Ectodermal cell (in vitro differentiated cells): ENCODE results near the gene PEMT.

Experiments used
- H3K27ac ChIP-seq: 2 replicates; pipeline ENCODE4 v1.7.0; 2013; ENCODE audit warnings: mild to moderate bottlenecking, low read depth, low read length; ENCODE audit not compliant: insufficient read depth, poor library complexity, severe bottlenecking
- H3K27me3 ChIP-seq: 2 replicates; pipeline ENCODE4 v1.7.0; 2013; ENCODE audit warnings: mild to moderate bottlenecking, low read length; ENCODE audit not compliant: insufficient read depth, control insufficient read depth, poor library complexity, severe bottlenecking
- H3K36me3 ChIP-seq: one replicate; pipeline ENCODE4 v1.7.0; 2013; ENCODE audit warnings: low read length; ENCODE audit not compliant: control insufficient read depth, insufficient read depth
- H3K4me1 ChIP-seq: one replicate; pipeline ENCODE4 v1.7.0; 2013; ENCODE audit warnings: low read length; ENCODE audit not compliant: control insufficient read depth, insufficient read depth
- H3K4me3 ChIP-seq: 2 replicates; pipeline ENCODE4 v1.7.0; 2013; ENCODE audit warnings: low read depth, low read length, control low read depth; ENCODE audit not compliant: insufficient read depth
- H3K9me3 ChIP-seq: 2 replicates; pipeline ENCODE4 v1.7.0; 2013; ENCODE audit warnings: mild to moderate bottlenecking, low read length, moderate library complexity; ENCODE audit not compliant: control insufficient read depth
- WGBS, 2 experiments: methylation state at CpG; one replicate each; pipeline ENCODE4 v1.1.7; 2013; ENCODE audit warnings: missing lambda C conversion rate in 2 of 2; 5-methylcytosine and 5-hydroxymethylcytosine counted together

PEMT gene

GRCh38 chr17:17626840-17627239, 35.3 kb upstream of the PEMT start:
- H3K4me3 ChIP-seq: no peak overlapping the region
- 46 to 59% methylated on average over 8 of the region's 8 CpGs for WGBS, 2 experiments
- no peaks in the 10 kb centered on the region for H3K36me3 ChIP-seq
- no peaks in the 10 kb centered on the region for H3K9me3 ChIP-seq
- H3K27ac ChIP-seq: no peak overlapping the region
- peaks cover 12% of the 10 kb centered on the region for H3K4me1 ChIP-seq
- no peaks in the 10 kb centered on the region for H3K27me3 ChIP-seq

DNA sequence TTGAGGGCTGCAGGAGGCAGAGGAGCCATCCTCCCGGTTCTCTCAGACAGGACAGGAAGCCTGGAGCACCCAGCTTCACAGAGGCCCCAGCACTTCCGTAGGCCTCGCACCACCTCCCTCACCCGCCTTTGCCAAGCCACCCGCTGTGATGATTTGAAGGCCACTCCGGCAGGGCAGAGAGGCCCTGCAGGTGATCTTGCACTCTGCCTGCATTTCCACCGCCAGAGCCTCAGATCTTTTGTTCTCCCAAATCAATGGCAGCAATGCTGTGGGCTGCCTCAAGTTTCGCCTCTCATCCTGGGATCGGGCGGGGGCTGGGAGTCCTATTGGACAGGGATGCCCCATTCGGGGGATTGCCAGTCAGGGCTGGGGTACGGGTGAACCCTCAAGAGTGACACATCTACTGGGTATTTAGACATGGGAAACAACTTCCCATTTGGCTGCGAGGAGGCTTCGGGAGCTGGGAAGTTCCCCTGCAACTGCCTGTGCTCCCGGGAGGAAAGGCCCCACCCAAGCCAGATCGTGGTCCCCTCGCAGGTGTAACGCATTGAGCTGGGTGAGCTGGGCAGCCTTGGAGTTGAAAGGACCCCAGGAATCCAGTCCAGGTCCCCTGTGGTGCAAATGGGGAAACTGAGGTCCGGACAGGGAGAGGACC, 34.8 kb upstream of the PEMT start:
- 5 to 8% methylated on average over 19 of the region's 19 CpGs for WGBS, 2 experiments
- Histone ChIP-seq H3K27me3 (no peaks in the 10 kb centered on the region), H3K27ac (no peak overlapping the region)

GRCh38 chr17:17624741-17625140, 33.2 kb upstream of the PEMT start:
- Histone ChIP-seq H3K4me1 (peaks cover 12% of the 10 kb centered on the region), H3K27me3 (no peaks in the 10 kb centered on the region), H3K9me3 (no peaks in the 10 kb centered on the region), H3K36me3 (no peaks in the 10 kb centered on the region), H3K27ac (no peak overlapping the region), H3K4me3 (no peak overlapping the region)
- WGBS, 2 experiments: 93 to 94% methylated on average over 9 of the region's 9 CpGs

More for the DNA sequence above, 34.8 kb upstream of the PEMT start:
- peaks cover 12% of the 10 kb centered on the region for H3K4me1 ChIP-seq
- no peak overlapping the region for H3K4me3 ChIP-seq
- H3K9me3 ChIP-seq: no peaks in the 10 kb centered on the region
- no peaks in the 10 kb centered on the region for H3K36me3 ChIP-seq

GRCh38 chr17:17623904-17624303, 32.4 kb upstream of the PEMT start:
- 94 to 96% methylated on average over 9 of the region's 9 CpGs for whole genome bisulfite sequencing, 2 experiments
- Histone ChIP-seq H3K27me3 (no peaks in the 10 kb centered on the region), H3K27ac (no peak overlapping the region), H3K36me3 (no peaks in the 10 kb centered on the region), H3K9me3 (no peaks in the 10 kb centered on the region), H3K4me1 (peaks cover 12% of the 10 kb centered on the region), H3K4me3 (no peak overlapping the region)

DNA sequence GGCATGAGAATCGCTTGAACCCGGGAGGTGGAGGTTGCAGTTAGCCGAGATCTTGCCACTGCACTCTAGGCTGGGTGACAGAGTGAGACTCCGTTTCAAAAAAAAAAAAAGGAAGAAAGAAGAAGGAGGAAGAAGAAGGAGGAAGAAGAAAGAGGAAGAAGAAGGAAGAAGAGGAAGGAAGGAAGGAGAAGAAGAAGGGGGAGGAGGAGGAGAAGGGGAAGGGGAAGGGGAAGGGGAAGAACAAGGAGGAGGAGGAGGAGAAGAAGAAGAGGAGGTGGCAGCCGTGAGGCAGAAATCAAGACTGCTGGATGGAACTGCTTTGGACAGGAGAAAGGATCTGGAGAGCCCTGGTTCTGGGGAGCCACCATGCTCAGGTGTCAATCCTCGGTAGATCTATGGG, 29.7 kb upstream of the PEMT start:
- H3K4me3 ChIP-seq: no peak overlapping the region
- no peak overlapping the region for H3K27ac ChIP-seq
- H3K36me3 ChIP-seq: no peaks in the 10 kb centered on the region
- peaks cover 7% of the 10 kb centered on the region for H3K4me1 ChIP-seq
- no peaks in the 10 kb centered on the region for H3K9me3 ChIP-seq
- 89 to 91% methylated on average over 6 of the region's 6 CpGs for WGBS, 2 experiments
- H3K27me3 ChIP-seq: no peaks in the 10 kb centered on the region

DNA sequence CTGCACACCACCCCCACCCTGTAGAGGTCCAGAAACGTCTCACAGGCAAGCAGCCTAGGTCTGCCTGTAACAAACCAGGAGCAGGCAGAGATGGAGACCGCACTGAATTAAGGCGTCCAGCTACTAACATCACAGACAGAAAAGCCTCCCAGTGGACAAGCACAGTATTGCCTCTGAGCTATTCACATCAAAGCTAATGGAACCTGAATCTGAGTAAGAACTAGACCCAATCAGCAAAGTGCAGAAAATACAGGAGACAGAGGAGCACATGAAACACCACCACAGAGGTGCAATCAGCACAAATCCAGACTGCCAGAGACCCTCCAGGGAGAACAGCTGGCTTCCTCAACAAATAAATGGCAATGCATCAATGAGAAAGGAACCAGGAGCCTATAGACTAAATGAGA, 22.2 kb upstream of the PEMT start:
- no peaks in the 10 kb centered on the region for H3K36me3 ChIP-seq
- no peaks in the 10 kb centered on the region for H3K4me1 ChIP-seq
- 18 to 21% methylated on average over 3 of the region's 3 CpGs for WGBS, 2 experiments

DNA sequence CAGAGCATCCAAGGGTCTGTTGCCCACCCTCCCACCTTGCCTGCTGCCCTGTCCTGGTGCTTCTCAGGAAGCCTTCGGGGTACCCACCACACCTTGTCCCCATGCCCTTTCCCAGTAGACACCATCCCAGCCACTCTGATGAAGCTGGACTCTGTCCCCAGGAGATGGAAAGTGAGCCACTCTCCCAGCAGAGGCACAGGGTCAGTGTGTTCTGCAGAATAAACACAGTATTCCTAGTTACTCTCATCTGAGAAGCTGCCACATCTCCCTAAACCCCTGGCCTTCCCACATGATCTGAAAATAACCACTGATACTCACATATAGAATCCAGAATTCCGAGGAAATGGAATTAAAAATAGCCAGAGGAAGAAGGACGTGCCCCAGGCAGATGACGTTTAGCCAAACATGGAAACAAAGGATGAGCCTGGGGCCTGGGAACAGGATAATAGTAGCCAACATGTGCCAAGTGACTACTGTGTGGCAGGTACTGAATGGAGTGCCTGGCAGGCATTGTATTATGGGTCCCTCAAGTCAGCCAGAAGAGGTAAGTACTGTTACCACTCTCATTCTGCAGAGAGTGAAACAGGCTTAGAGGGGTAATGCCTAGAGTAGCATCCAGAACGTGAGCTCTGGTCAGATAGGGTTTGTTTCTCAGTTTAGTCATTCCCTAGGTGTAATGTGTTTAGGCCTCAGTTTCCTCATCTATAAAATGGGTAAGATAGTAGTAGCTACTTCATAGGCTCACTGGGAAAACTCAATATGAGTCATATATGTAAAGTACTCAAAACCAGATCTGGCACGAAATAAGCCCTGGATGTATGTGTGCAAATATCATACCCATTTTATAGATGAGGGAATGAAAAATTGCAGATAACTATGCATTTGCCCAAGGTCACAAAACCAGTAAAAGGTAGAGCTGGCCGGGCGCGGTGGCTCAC, 20.8 kb upstream of the PEMT start:
- WGBS, 2 experiments: 91 to 93% methylated on average over 9 of the region's 9 CpGs
- Histone ChIP-seq H3K9me3 (no peaks in the 10 kb centered on the region), H3K27ac (no peak overlapping the region), H3K27me3 (no peaks in the 10 kb centered on the region), H3K4me1 (no peaks in the 10 kb centered on the region), H3K4me3 (no peak overlapping the region), H3K36me3 (no peaks in the 10 kb centered on the region)

More for the DNA sequence above, 22.2 kb upstream of the PEMT start:
- Histone ChIP-seq H3K27ac (no peak overlapping the region), H3K9me3 (no peaks in the 10 kb centered on the region), H3K4me3 (no peak overlapping the region), H3K27me3 (no peaks in the 10 kb centered on the region)

DNA sequence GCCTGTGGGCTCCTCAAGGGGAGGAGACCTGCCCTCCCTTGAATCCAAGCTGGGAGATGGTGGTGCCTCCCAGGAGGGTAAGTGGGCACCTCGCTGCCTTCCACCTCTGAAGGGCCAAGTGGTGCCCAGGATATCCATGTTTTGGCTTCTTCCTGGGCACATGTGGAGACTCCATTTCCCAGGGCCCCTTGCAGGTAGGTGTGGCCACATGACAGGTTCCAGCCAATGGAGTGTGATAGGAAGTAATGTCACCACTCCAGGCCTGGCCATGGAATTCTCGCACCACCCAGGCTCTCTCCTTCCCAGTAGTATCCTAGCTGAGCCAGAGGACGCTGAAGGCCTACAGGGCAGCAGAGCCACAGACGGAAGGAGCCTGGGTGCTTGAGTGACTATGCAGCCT, 17.6 kb upstream of the PEMT start:
- no peak overlapping the region for H3K27ac ChIP-seq
- no peak overlapping the region for H3K4me3 ChIP-seq
- no peaks in the 10 kb centered on the region for H3K27me3 ChIP-seq
- no peaks in the 10 kb centered on the region for H3K9me3 ChIP-seq
- peaks cover 7% of the 10 kb centered on the region for H3K4me1 ChIP-seq
- 92 to 94% methylated on average over 4 of the region's 4 CpGs for WGBS, 2 experiments
- H3K36me3 ChIP-seq: no peaks in the 10 kb centered on the region

GRCh38 chr17:17606416-17607000, 15.0 kb upstream of the PEMT start:
- no peak overlapping the region for H3K4me3 ChIP-seq
- 88 to 89% methylated on average over 7 of the region's 7 CpGs for WGBS, 2 experiments
- no peaks in the 10 kb centered on the region for H3K9me3 ChIP-seq
- H3K27me3 ChIP-seq: no peaks in the 10 kb centered on the region
- peaks cover 21% of the 10 kb centered on the region for H3K4me1 ChIP-seq
- H3K27ac ChIP-seq: no peak overlapping the region
- H3K36me3 ChIP-seq: no peaks in the 10 kb centered on the region

- no peaks in the 10 kb centered on the region for H3K36me3 ChIP-seq
- no peak overlapping the region for H3K4me3 ChIP-seq
- H3K9me3 ChIP-seq: no peaks in the 10 kb centered on the region
- 94 to 95% methylated on average over 4 of the region's 4 CpGs for WGBS, 2 experiments
- H3K4me1 ChIP-seq: peaks cover 21% of the 10 kb centered on the region
- H3K27me3 ChIP-seq: no peaks in the 10 kb centered on the region
- H3K27ac ChIP-seq: no peak overlapping the region
Observed at GRCh38 chr17:17605729-17606088, 14.2 kb upstream of the PEMT start.
